ENCODE results near the gene CNNM2.
"Not testable (repeated sequence)": the region's sequence is repeated elsewhere in the genome, so short reads cannot be mapped to it uniquely, and the experiment has no call there.

CNNM2 gene

GRCh38 chr10:103067099-103067477, 149.0 kb downstream of the CNNM2 start:
- not testable (repeated sequence) for H3K36me3 ChIP-seq (ENCODE audit: insufficient read depth, low read length); H3K9me3 ChIP-seq (ENCODE audit: low read length); H3K27ac ChIP-seq (ENCODE audit: low read depth, low read length); H3K4me1 ChIP-seq (ENCODE audit: insufficient read depth, low read length); H3K9ac ChIP-seq (ENCODE audit: low read length); H3K27me3 ChIP-seq (ENCODE audit: control insufficient read depth in 1 of 2, insufficient read depth in 2 of 2, low read length in 2 of 2); H3K4me3 ChIP-seq (ENCODE audit: low read depth in 1 of 2, low read length in 2 of 2)

DNA sequence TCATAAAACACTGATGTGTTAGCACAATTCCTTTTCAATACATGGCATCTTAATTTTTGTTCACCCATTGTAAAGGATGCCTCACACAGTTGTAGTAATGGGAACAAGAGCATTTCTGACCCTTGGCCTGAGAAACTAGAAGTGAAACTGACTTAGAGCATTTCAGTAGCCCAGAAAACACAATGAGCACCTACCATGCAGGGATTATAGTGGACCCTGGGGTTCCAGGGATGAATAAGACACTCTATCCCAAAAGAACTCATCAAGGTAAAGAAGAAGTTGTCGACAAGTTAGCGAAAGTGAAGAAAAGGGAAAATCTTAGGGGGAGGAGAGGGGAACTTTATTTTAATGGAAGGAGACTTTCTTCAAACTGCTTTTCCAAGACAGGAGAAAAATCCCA, 149.4 kb downstream of the CNNM2 start:
- H3K36me3 ChIP-seq (ENCODE audit: insufficient read depth, low read length), result peaks cover 4% of the 10 kb centered on the region
- no peaks in the 10 kb centered on the region for H3K9me3 ChIP-seq (ENCODE audit: low read length)
- no peak overlapping the region for H3K4me3 ChIP-seq (ENCODE audit: low read depth in 1 of 2, low read length in 2 of 2)
- H3K27me3 ChIP-seq (ENCODE audit: control insufficient read depth in 1 of 2, insufficient read depth in 2 of 2, low read length in 2 of 2), result no peaks in the 10 kb centered on the region
- no peak overlapping the region for H3K9ac ChIP-seq (ENCODE audit: low read length)
- peaks cover 4% of the 10 kb centered on the region for H3K4me1 ChIP-seq (ENCODE audit: insufficient read depth, low read length)
- H3K27ac ChIP-seq (ENCODE audit: low read depth, low read length), result no peak overlapping the region

DNA sequence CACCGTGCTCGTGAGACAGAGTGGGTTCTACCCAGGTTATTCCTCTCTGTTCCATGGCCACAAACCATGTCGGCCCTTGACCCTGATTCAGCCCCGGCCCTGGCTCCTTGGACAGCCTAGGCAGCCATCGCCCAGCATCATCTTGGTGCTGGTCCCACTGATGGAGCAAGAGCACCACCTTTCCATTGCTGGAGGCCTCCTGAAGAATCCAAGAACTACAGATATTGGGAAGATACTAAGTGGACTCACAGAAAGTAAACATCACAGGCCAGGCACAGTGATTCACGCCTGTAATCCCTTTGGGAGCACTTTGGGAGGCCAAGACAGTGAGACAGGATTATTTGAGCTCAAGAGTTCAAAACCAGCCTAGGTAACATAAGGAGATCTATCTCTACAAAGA, 149.9 kb downstream of the CNNM2 start:
- no peak overlapping the region for H3K27ac ChIP-seq (ENCODE audit: low read depth, low read length)
- H3K36me3 ChIP-seq (ENCODE audit: insufficient read depth, low read length), result peaks cover 4% of the 10 kb centered on the region
- no peak overlapping the region for H3K9ac ChIP-seq (ENCODE audit: low read length)
- H3K4me1 ChIP-seq (ENCODE audit: insufficient read depth, low read length), result peaks cover 4% of the 10 kb centered on the region
- H3K27me3 ChIP-seq (ENCODE audit: control insufficient read depth in 1 of 2, insufficient read depth in 2 of 2, low read length in 2 of 2), result no peaks in the 10 kb centered on the region
- no peak overlapping the region for H3K4me3 ChIP-seq (ENCODE audit: low read depth in 1 of 2, low read length in 2 of 2)
- no peaks in the 10 kb centered on the region for H3K9me3 ChIP-seq (ENCODE audit: low read length)

DNA sequence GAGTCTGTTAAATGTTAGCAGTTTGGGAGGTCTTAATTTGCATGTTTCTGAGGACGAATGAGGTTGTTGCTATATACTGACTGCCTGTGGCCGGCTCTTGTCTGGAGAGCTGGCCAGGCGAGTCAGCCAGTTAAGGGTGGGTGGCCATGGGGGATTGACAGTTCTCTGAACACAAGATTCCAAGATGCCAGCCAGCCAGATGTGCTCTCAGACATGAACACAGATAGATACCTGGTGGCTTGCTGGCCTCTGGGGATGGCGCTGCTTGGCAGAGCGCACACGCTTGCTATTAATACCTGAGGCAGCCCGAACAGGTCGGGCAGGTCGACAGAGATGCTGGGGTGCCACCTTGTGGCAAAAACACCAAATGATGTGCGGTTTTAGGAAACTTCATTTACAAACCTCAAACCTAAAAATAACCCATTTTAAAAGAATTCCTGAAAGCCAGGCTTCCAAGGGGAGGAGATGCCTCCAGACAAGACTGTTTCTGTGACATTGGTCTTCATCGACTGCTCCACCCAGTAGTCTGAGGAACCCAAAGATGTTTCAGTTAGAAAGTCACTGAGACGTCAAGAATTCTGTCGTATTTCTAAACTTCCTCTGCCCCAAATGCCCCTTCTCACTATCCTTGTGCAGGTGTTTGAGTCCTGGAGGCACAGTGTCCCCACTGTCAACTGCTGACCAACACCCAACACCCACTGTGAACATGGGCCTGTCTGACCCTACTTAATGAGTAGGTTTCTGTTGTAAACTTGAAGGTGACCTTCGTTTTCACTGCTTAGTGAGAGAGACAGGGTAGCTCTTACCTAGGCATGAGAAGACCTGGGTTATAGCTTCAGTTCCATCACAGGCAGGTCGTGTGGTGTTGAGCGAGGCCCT, 151.6 kb downstream of the CNNM2 start:
- Histone ChIP-seq H3K27ac (ENCODE audit: low read depth, low read length) (no peak overlapping the region), H3K36me3 (ENCODE audit: insufficient read depth, low read length) (peaks cover 4% of the 10 kb centered on the region), H3K4me3 (ENCODE audit: low read depth in 1 of 2, low read length in 2 of 2) (no peak overlapping the region), H3K9me3 (ENCODE audit: low read length) (no peaks in the 10 kb centered on the region), H3K27me3 (ENCODE audit: control insufficient read depth in 1 of 2, insufficient read depth in 2 of 2, low read length in 2 of 2) (no peaks in the 10 kb centered on the region), H3K4me1 (ENCODE audit: insufficient read depth, low read length) (peaks cover 4% of the 10 kb centered on the region), H3K9ac (ENCODE audit: low read length) (no peak overlapping the region)

DNA sequence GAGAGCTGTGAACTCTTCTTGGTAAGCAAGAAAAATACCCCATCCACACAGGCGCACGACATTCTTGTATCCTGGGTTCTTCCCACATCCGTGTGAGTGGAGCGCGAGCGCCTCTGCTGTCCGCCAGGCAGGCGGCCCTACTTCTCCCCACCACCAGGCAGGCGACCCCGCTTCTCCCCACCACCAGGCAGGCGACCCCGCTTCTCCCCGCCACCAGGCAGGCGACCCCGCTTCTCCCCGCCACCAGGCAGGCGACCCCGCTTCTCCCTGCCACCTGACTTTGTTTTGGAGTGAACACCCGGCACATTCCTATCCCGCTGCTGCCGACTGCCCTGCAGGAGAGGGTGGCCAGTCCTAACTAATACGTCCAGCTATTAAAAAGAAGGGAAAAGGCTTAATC, 154.2 kb downstream of the CNNM2 start:
- H3K9ac ChIP-seq (ENCODE audit: low read length), result no peak overlapping the region
- H3K4me1 ChIP-seq (ENCODE audit: insufficient read depth, low read length), result peaks cover 4% of the 10 kb centered on the region
- H3K9me3 ChIP-seq (ENCODE audit: low read length), result no peaks in the 10 kb centered on the region
- H3K4me3 ChIP-seq (ENCODE audit: low read depth in 1 of 2, low read length in 2 of 2), result no peak overlapping the region
- no peak overlapping the region for H3K27ac ChIP-seq (ENCODE audit: low read depth, low read length)
- peaks cover 10% of the 10 kb centered on the region for H3K36me3 ChIP-seq (ENCODE audit: insufficient read depth, low read length)
- no peaks in the 10 kb centered on the region for H3K27me3 ChIP-seq (ENCODE audit: control insufficient read depth in 1 of 2, insufficient read depth in 2 of 2, low read length in 2 of 2)

DNA sequence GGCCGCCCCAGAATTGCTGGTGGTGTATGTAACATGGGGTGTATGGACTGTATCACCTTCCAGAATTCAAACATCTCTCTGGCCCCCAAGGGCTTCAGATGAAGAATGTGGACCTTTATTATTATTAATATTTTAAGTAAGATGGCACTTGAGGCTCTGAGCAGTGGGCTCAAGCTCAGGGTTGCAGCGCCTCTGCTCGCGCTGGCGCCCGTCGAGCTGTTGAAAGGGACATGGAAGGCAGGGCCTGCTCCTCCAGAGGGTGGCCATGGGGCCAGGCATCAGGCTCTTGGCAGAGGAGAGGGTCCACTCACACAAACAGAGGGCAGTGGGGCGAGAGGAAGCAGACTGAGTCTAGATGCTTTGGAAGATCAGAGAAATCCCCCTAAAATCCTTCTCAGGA, 154.8 kb downstream of the CNNM2 start:
- Histone ChIP-seq H3K36me3 (ENCODE audit: insufficient read depth, low read length) (peaks cover 10% of the 10 kb centered on the region), H3K27me3 (ENCODE audit: control insufficient read depth in 1 of 2, insufficient read depth in 2 of 2, low read length in 2 of 2) (no peaks in the 10 kb centered on the region), H3K4me3 (ENCODE audit: low read depth in 1 of 2, low read length in 2 of 2) (no peak overlapping the region), H3K9ac (ENCODE audit: low read length) (no peak overlapping the region), H3K4me1 (ENCODE audit: insufficient read depth, low read length) (peaks cover 4% of the 10 kb centered on the region), H3K9me3 (ENCODE audit: low read length) (no peaks in the 10 kb centered on the region), H3K27ac (ENCODE audit: low read depth, low read length) (no peak overlapping the region)

DNA sequence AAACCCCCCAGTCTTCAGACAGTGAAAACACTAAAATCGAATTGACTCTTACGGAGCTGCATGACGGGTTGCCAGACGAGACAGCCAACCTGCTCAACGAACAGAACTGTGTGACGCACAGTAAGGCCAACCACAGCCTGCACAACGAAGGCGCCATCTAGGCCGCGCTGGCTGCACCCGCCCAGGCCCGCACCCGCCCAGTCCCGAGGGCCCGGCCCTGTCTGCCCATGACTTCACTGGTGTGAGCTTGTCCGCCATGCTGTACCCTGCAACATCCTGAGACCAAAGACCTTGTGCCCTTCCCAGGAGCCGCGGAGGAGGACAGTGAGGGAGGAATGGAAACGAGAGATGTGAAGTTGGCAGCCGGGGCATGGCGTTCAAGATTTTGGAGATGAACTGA, 158.9 kb downstream of the CNNM2 start:
- H3K36me3 ChIP-seq (ENCODE audit: insufficient read depth, low read length), result peaks cover 10% of the 10 kb centered on the region
- H3K27me3 ChIP-seq (ENCODE audit: control insufficient read depth in 1 of 2, insufficient read depth in 2 of 2, low read length in 2 of 2), result no peaks in the 10 kb centered on the region
- no peak overlapping the region for H3K27ac ChIP-seq (ENCODE audit: low read depth, low read length)
- H3K4me1 ChIP-seq (ENCODE audit: insufficient read depth, low read length), result no peaks in the 10 kb centered on the region
- H3K9me3 ChIP-seq (ENCODE audit: low read length), result no peaks in the 10 kb centered on the region
- no peak overlapping the region for H3K4me3 ChIP-seq (ENCODE audit: low read depth in 1 of 2, low read length in 2 of 2)
- H3K9ac ChIP-seq (ENCODE audit: low read length), result no peak overlapping the region

- H3K27me3 ChIP-seq (ENCODE audit: control insufficient read depth in 1 of 2, insufficient read depth in 2 of 2, low read length in 2 of 2), result no peaks in the 10 kb centered on the region
- H3K27ac ChIP-seq (ENCODE audit: low read depth, low read length), result no peak overlapping the region
- peaks cover 10% of the 10 kb centered on the region for H3K36me3 ChIP-seq (ENCODE audit: insufficient read depth, low read length)
- no peak overlapping the region for H3K9ac ChIP-seq (ENCODE audit: low read length)
- H3K9me3 ChIP-seq (ENCODE audit: low read length), result no peaks in the 10 kb centered on the region
- H3K4me1 ChIP-seq (ENCODE audit: insufficient read depth, low read length), result no peaks in the 10 kb centered on the region
- H3K4me3 ChIP-seq (ENCODE audit: low read depth in 1 of 2, low read length in 2 of 2), result no peak overlapping the region
Measured at GRCh38 chr10:103077491-103078308, 159.6 kb downstream of the CNNM2 start.

- no peak overlapping the region for H3K4me3 ChIP-seq (ENCODE audit: low read depth in 1 of 2, low read length in 2 of 2)
- H3K27me3 ChIP-seq (ENCODE audit: control insufficient read depth in 1 of 2, insufficient read depth in 2 of 2, low read length in 2 of 2), result no peaks in the 10 kb centered on the region
- no peak overlapping the region for H3K27ac ChIP-seq (ENCODE audit: low read depth, low read length)
- H3K4me1 ChIP-seq (ENCODE audit: insufficient read depth, low read length), result no peaks in the 10 kb centered on the region
- no peak overlapping the region for H3K9ac ChIP-seq (ENCODE audit: low read length)
- no peaks in the 10 kb centered on the region for H3K9me3 ChIP-seq (ENCODE audit: low read length)
- peaks cover 10% of the 10 kb centered on the region for H3K36me3 ChIP-seq (ENCODE audit: insufficient read depth, low read length)
Measured at GRCh38 chr10:103078309-103078615, 160.2 kb downstream of the CNNM2 start.

DNA sequence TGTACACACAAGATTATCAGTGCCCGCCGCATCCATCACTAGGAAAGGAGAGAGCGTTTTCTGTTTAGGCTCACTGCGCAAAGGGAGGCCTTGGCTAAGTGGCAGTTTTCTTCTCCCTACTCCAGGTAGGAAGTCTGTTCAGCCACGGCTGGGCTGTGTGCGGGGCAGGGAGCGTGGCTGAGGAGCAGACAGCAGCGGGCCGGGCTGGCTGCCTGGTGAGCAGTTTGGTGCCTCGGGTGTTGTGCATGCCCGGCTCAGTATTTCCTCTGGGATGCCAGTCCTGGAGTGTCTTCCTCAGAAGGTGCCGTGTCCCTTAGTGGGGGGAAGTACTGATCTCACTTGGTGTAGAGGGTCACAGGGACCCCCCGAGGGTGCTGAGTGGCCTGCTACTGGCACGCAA, 160.6 kb downstream of the CNNM2 start:
- Histone ChIP-seq H3K4me3 (ENCODE audit: low read depth in 1 of 2, low read length in 2 of 2) (no peak overlapping the region), H3K36me3 (ENCODE audit: insufficient read depth, low read length) (peaks cover 10% of the 10 kb centered on the region), H3K9ac (ENCODE audit: low read length) (no peak overlapping the region), H3K27ac (ENCODE audit: low read depth, low read length) (no peak overlapping the region), H3K9me3 (ENCODE audit: low read length) (no peaks in the 10 kb centered on the region), H3K27me3 (ENCODE audit: control insufficient read depth in 1 of 2, insufficient read depth in 2 of 2, low read length in 2 of 2) (no peaks in the 10 kb centered on the region), H3K4me1 (ENCODE audit: insufficient read depth, low read length) (no peaks in the 10 kb centered on the region)

DNA sequence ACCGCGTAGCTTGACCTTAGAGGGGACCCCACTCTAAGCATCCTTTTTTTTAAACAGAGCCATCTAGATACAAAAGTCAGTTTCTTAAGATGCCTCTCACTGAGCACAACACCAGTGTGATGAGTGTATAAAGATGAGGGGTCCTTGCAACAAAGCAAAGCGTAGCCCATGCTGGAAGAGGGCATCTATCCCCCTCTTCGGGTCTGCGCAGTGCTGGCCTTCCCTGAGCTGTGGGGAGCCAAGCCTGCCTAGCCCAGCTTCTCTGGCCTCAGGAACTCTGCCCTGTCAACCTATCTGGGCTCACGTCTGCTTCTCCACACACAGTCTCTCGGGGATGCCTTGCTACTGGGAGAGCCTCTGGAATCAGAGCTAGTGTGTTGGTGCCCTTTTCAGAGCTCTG, 161.0 kb downstream of the CNNM2 start:
- Histone ChIP-seq H3K9ac (ENCODE audit: low read length) (no peak overlapping the region), H3K9me3 (ENCODE audit: low read length) (no peaks in the 10 kb centered on the region), H3K27ac (ENCODE audit: low read depth, low read length) (no peak overlapping the region), H3K4me3 (ENCODE audit: low read depth in 1 of 2, low read length in 2 of 2) (no peak overlapping the region), H3K27me3 (ENCODE audit: control insufficient read depth in 1 of 2, insufficient read depth in 2 of 2, low read length in 2 of 2) (no peaks in the 10 kb centered on the region), H3K36me3 (ENCODE audit: insufficient read depth, low read length) (peaks cover 13% of the 10 kb centered on the region), H3K4me1 (ENCODE audit: insufficient read depth, low read length) (no peaks in the 10 kb centered on the region)

DNA sequence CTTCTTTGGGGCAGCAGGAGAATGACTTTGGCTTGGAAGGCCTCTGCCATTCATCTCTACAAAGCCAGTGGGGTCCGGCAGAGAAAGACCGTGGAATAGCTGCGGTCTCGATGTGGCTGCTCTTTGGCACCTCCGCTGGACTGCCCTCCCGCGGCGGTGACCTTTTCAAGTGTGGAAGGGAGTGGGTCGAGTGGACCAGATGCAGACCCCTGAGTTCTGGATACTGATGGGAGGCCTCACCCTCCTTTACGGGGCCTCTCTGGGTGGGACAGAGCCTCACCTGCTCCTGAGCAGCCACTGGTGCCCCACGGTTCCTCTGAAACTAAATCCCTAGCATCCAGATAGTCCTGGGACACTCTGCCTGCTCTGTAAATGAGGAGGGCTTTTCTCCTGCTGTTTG, 161.9 kb downstream of the CNNM2 start:
- no peaks in the 10 kb centered on the region for H3K27me3 ChIP-seq (ENCODE audit: control insufficient read depth in 1 of 2, insufficient read depth in 2 of 2, low read length in 2 of 2)
- H3K4me3 ChIP-seq (ENCODE audit: low read depth in 1 of 2, low read length in 2 of 2), result no peak overlapping the region
- H3K36me3 ChIP-seq (ENCODE audit: insufficient read depth, low read length), result peaks cover 14% of the 10 kb centered on the region
- no peaks in the 10 kb centered on the region for H3K9me3 ChIP-seq (ENCODE audit: low read length)
- no peaks in the 10 kb centered on the region for H3K4me1 ChIP-seq (ENCODE audit: insufficient read depth, low read length)
- no peak overlapping the region for H3K9ac ChIP-seq (ENCODE audit: low read length)
- H3K27ac ChIP-seq (ENCODE audit: low read depth, low read length), result no peak overlapping the region

All from muscle layer of colon (tissue), 2 donors.